GM06990 (cell line): ENCODE data around the gene ACVR1C.

Source experiments
- DNase-seq: peaks from one replicate; pipeline ENCODE4 v3.0.0-alpha.2; 2011; ENCODE audit not compliant: insufficient read length; ENCODE audit errors: extremely low read depth
- H3K27me3 ChIP-seq: replicated peaks from 2 replicates; pipeline ENCODE4 v1.6.0; 2011; ENCODE audit warnings: low read length; ENCODE audit not compliant: control insufficient read depth, insufficient read depth
- H3K36me3 ChIP-seq: 2 replicates; pipeline ENCODE4 v1.5.1; 2011; ENCODE audit warnings: low read length; ENCODE audit not compliant: control insufficient read depth, insufficient read depth
- H3K4me3 ChIP-seq: replicated peaks from 2 replicates; pipeline ENCODE4 v1.5.1; 2011; ENCODE audit warnings: low read depth, mild to moderate bottlenecking, control low read depth, low read length
- TF ChIP-seq, protein P1 (sequence below): IDR thresholded peaks from 2 replicates; pipeline ENCODE4 v1.5.1; 2011; ENCODE audit warnings: low read length, control low read depth, mild to moderate bottlenecking, inconsistent platforms; ENCODE audit not compliant: insufficient read depth, poor library complexity, severe bottlenecking

ACVR1C gene

DNA sequence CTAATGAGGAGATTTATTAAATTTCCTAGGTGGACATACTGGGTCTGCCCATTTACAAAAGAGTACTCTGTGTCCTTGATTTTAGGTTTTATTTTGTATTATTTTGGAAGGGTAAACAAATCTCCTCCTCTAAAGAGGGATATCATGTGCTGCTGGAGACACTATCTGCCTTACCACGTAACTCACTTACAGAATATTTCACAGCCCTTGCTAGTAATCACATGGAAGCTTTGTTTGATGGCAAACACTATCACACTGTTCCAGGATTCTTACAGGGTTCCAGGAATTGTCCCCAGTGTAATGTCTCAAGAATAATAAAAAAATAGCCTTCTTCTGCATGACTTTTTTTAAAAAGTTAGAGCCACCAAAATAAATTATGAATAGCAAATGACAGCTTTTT lies 29.2 kb upstream of the ACVR1C start:
- Histone ChIP-seq H3K27me3 (no peaks in the 10 kb centered on the region), H3K36me3 (no peaks in the 10 kb centered on the region), H3K4me3 (no peak overlapping the region)
- TF ChIP-seq, protein P1, sequence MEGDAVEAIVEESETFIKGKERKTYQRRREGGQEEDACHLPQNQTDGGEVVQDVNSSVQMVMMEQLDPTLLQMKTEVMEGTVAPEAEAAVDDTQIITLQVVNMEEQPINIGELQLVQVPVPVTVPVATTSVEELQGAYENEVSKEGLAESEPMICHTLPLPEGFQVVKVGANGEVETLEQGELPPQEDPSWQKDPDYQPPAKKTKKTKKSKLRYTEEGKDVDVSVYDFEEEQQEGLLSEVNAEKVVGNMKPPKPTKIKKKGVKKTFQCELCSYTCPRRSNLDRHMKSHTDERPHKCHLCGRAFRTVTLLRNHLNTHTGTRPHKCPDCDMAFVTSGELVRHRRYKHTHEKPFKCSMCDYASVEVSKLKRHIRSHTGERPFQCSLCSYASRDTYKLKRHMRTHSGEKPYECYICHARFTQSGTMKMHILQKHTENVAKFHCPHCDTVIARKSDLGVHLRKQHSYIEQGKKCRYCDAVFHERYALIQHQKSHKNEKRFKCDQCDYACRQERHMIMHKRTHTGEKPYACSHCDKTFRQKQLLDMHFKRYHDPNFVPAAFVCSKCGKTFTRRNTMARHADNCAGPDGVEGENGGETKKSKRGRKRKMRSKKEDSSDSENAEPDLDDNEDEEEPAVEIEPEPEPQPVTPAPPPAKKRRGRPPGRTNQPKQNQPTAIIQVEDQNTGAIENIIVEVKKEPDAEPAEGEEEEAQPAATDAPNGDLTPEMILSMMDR, result no peak
- no peak for DNase-seq

DNA sequence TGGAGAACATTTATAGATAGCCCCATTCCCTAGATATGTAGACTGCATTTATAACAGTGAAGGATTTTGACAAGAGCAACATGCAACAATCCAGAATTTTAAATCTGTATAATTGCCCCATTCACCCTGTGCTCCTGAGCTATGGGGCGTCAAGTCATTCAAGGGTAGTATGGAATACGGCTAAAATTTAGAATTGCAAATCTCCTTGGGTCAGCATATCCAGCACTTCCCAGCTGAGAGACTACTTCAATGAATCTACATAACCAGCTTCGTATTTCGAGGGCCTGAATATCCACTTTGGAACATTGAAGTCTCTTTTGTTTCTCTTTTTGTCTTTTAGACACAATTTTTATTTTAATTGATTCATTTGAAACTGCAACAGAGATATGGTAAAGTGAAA lies 28.4 kb upstream of the ACVR1C start:
- H3K27me3 ChIP-seq, result no peaks in the 10 kb centered on the region
- DNase-seq, result no peak
- TF ChIP-seq, protein P1, result no peak
- no peak overlapping the region for H3K4me3 ChIP-seq
- no peaks in the 10 kb centered on the region for H3K36me3 ChIP-seq

DNA sequence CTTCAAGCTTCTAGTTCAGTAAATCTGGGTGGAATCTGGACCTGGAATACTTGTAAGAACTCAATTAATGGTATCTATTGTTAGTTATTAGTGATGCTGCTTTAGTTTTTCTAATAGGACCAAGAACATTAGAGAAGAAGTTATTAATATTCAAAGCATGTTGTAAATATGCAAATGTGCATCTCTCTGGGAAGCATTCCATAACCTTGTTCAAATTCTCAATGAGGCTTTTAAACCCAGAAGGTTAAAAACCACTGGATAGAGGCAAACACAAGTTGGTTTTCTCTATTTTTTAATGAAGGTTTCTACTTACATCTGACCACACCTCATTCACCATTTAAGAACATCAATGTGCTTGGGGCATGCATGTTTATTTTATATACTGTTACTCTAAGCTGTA lies 16.1 kb upstream of the ACVR1C start:
- Histone ChIP-seq H3K36me3 (no peaks in the 10 kb centered on the region), H3K27me3 (no peaks in the 10 kb centered on the region), H3K4me3 (no peak overlapping the region)
- no peak for DNase-seq
- TF ChIP-seq, protein P1, result no peak

DNA sequence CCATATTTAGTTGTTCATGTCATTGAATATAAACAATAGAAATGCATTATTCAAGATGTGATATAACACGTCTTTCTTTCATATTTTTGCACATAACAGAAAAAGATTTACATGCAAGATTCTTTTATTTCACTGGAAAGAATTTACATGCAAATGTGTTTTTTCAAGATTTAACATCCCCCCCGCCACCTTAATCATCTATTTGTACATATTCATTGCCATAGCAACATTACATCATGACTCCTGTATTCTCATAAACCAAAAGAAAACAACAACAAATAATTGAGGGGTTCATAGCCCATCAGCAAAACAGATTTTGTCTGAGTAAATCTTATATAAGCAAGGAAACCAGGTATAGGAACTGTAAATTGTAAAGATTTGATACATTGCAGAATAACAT lies 3.2 kb upstream of the ACVR1C start:
- no peaks in the 10 kb centered on the region; the same call in 1 of the 2 replicates for H3K27me3 ChIP-seq
- TF ChIP-seq, protein P1, result no peak
- no peak overlapping the region for H3K4me3 ChIP-seq
- no peaks in the 10 kb centered on the region for H3K36me3 ChIP-seq
- DNase-seq, result no peak

DNA sequence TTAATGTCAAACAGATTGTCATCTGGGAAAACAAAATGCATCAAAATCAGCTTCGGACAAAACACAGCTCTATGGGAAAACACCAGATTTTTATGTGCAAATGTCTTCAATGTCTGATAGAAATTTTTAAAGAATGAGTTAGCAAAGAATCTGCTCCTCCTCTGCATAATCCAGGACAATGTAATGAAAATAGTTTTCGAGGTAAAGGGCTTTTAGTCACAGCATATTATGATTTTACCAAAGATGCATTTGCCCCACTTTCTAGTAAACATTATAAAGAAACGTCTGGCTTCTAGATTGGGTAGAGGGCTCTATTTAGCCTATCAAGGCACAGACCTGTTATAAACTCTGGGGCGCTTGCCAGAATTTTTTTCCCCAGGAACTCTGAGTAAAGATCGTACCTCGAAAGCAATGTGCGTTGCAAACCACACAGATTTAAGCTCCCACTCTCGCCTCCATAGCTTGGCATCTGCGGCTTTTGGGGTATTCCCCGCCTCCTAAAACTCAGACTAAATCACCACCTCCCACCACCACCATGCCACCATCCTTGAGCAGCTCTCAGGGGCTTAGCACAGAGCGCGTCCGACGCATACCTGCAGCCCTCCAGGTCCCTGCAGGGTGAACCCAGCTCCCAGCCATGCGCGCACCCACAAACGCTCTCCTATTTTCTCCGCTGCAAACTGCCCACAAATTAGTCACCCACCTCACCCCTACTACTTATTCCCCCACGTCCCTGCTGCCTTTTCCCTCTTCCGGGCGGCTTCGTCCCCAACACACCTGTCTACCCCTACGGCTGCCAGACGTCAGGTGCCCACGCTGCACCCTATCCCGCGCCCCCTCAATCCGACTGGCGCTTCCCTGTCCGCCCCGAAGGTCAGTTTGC lies 829 bp downstream of the ACVR1C start:
- TF ChIP-seq, protein P1, result no peak
- peak overlapping the region; percentile 40 for H3K4me3 ChIP-seq
- no peaks in the 10 kb centered on the region; the same call in 1 of the 2 replicates for H3K27me3 ChIP-seq
- DNase-seq, result no peak
- no peaks in the 10 kb centered on the region for H3K36me3 ChIP-seq
